Kidney epithelial cell (primary cell): Measurements from ENCODE around the gene TTLL5. TPM values are rescaled to one million over a fixed set of nuclear protein-coding genes. Genes with fewer than 3 reads are reported as not detected.

Source experiments
- DNase-seq: peaks from one replicate; pipeline ENCODE4 v3.0.0-alpha.2; 2010; ENCODE audit warnings: low read depth
- H3K27me3 ChIP-seq: 2 replicates; pipeline ENCODE4 v1.6.0; 2011; ENCODE audit warnings: low read length; ENCODE audit not compliant: control insufficient read depth, insufficient read depth
- H3K36me3 ChIP-seq: 2 replicates; pipeline ENCODE4 v1.5.1; 2011; ENCODE audit warnings: low read length; ENCODE audit not compliant: control insufficient read depth, insufficient read depth
- H3K4me3 ChIP-seq: 2 replicates; pipeline ENCODE4 v1.5.1; 2011; ENCODE audit warnings: low read depth, mild to moderate bottlenecking, control low read depth, low read length
- CTCF ChIP-seq: IDR thresholded peaks from 2 replicates; pipeline ENCODE4 v1.5.1; 2011; ENCODE audit warnings: mild to moderate bottlenecking, moderate library complexity, low read length, control low read depth, inconsistent platforms; ENCODE audit not compliant: insufficient read depth, poor library complexity, severe bottlenecking
- total RNA-seq: library from RNA; depleted of rRNA; stranded (reverse); fragments of >200 nt; gene quantifications from 2 replicates; pipeline ENCODE4 v1.2.3, GENCODE V29; 2015

TTLL5 gene
- total RNA-seq, 1 donor from 2014 or later, result 24.7 TPM

- TF ChIP-seq CTCF, result no peak
- Histone ChIP-seq H3K27me3 (no peaks in the 10 kb centered on the region), H3K36me3 (peaks cover 2% of the 10 kb centered on the region), H3K4me3 (no peak overlapping the region)
- no peak for DNase-seq
These were observed 103.0 kb downstream of the TTLL5 start for GRCh38 chr14:75764020-75764419.

GRCh38 chr14:75769047-75769685 lies 108.1 kb downstream of the TTLL5 start:
- no peak for DNase-seq
- H3K36me3 ChIP-seq, result peaks cover 2% of the 10 kb centered on the region

GRCh38 chr14:75770635-75771034 lies 109.6 kb downstream of the TTLL5 start:
- no peak for TF ChIP-seq CTCF
- no peak for DNase-seq
- no peak overlapping the region for H3K4me3 ChIP-seq
- H3K27me3 ChIP-seq, result no peaks in the 10 kb centered on the region
- peaks cover 2% of the 10 kb centered on the region for H3K36me3 ChIP-seq

More at GRCh38 chr14:75769047-75769685, 108.1 kb downstream of the TTLL5 start:
- Histone ChIP-seq H3K27me3 (no peaks in the 10 kb centered on the region), H3K4me3 (no peak overlapping the region)
- TF ChIP-seq CTCF, result no peak

- H3K36me3 ChIP-seq, result peaks cover under 1% of the 10 kb centered on the region
- no peaks in the 10 kb centered on the region for H3K27me3 ChIP-seq
- TF ChIP-seq CTCF, result no peak
- no peak overlapping the region for H3K4me3 ChIP-seq
- no peak for DNase-seq
These were observed 110.5 kb downstream of the TTLL5 start for GRCh38 chr14:75771595-75771994.

- H3K36me3 ChIP-seq, result no peaks in the 10 kb centered on the region
- no peak for DNase-seq
These were observed 112.0 kb downstream of the TTLL5 start for GRCh38 chr14:75773046-75773445.

More at GRCh38 chr14:75773046-75773445, 112.0 kb downstream of the TTLL5 start:
- Histone ChIP-seq H3K4me3 (no peak overlapping the region), H3K27me3 (no peaks in the 10 kb centered on the region)
- no peak for TF ChIP-seq CTCF
